Measurements from ENCODE around the gene GJD3.

The GJD3 gene

GRCh38 chr17:40340327-40340726 is 24.2 kb downstream of the GJD3 start:
- no peak overlapping the region for H3K27ac ChIP-seq (ENCODE audit: low read length)
- no peak for TF ChIP-seq EZH2phosphoT487 (IDR thresholded peaks at IDR 0.05; ENCODE audit: low read length)
- TF ChIP-seq EZH2 (optimal IDR thresholded peaks at IDR 0.05; ENCODE audit: low read depth, low read length) = no peak
- no peak for TF ChIP-seq CTCF (IDR thresholded peaks at IDR 0.05; ENCODE audit: low read length)
- H3K9ac ChIP-seq (ENCODE audit: low read length) = no peak overlapping the region
- H3K36me3 ChIP-seq (replicated peaks; ENCODE audit: insufficient read depth, low read length) = no peaks in the 10 kb centered on the region
- H3K9me3 ChIP-seq (replicated peaks; ENCODE audit: insufficient read depth, low read length) = no peaks in the 10 kb centered on the region
- H3K79me2 ChIP-seq (ENCODE audit: low read length) = peaks cover 98% of the 10 kb centered on the region
- H3K27me3 ChIP-seq (replicated peaks; ENCODE audit: insufficient read depth, low read length) = no peaks in the 10 kb centered on the region
- no peaks in the 10 kb centered on the region for H3K4me1 ChIP-seq (ENCODE audit: low read length)
- H2AFZ ChIP-seq (ENCODE audit: low read length) = no peak overlapping the region
- no peak for DNase-seq
- no peak overlapping the region for H3K4me3 ChIP-seq (ENCODE audit: low read length)
- peaks cover 33% of the 10 kb centered on the region for H4K20me1 ChIP-seq (ENCODE audit: insufficient read depth, low read length)
- H3F3A ChIP-seq (ENCODE audit: insufficient read depth, low read length) = no peaks in the 10 kb centered on the region
- no peak overlapping the region for H3K4me2 ChIP-seq (ENCODE audit: low read depth, low read length)
- H3K9me2 ChIP-seq (replicated peaks; ENCODE audit: insufficient read depth, low read length) = no peaks in the 10 kb centered on the region

GRCh38 chr17:40338941-40339649 is 25.4 kb downstream of the GJD3 start:
- Histone ChIP-seq H3K79me2 (ENCODE audit: low read length) (peaks cover 98% of the 10 kb centered on the region), H4K20me1 (ENCODE audit: insufficient read depth, low read length) (peaks cover 34% of the 10 kb centered on the region)
- TF ChIP-seq EZH2 (optimal IDR thresholded peaks at IDR 0.05; ENCODE audit: low read depth, low read length) = no peak
- no peak for TF ChIP-seq CTCF (IDR thresholded peaks at IDR 0.05; ENCODE audit: low read length)
- TF ChIP-seq EZH2phosphoT487 (IDR thresholded peaks at IDR 0.05; ENCODE audit: low read length) = no peak

GRCh38 chr17:40338058-40338457 is 26.5 kb downstream of the GJD3 start:
- H3K4me2 ChIP-seq (ENCODE audit: low read depth, low read length) = no peak overlapping the region
- H3K27ac ChIP-seq (ENCODE audit: low read length) = no peak overlapping the region
- H3K27me3 ChIP-seq (replicated peaks; ENCODE audit: insufficient read depth, low read length) = no peaks in the 10 kb centered on the region
- no peaks in the 10 kb centered on the region for H3K9me2 ChIP-seq (replicated peaks; ENCODE audit: insufficient read depth, low read length)
- TF ChIP-seq CTCF (IDR thresholded peaks at IDR 0.05; ENCODE audit: low read length) = no peak
- no peak for TF ChIP-seq EZH2 (optimal IDR thresholded peaks at IDR 0.05; ENCODE audit: low read depth, low read length)
- no peak for TF ChIP-seq EZH2phosphoT487 (IDR thresholded peaks at IDR 0.05; ENCODE audit: low read length)
- H3K36me3 ChIP-seq (replicated peaks; ENCODE audit: insufficient read depth, low read length) = no peaks in the 10 kb centered on the region
- H3K9ac ChIP-seq (ENCODE audit: low read length) = no peak overlapping the region
- no peaks in the 10 kb centered on the region for H3K9me3 ChIP-seq (replicated peaks; ENCODE audit: insufficient read depth, low read length)
- H4K20me1 ChIP-seq (ENCODE audit: insufficient read depth, low read length) = peaks cover 37% of the 10 kb centered on the region
- peaks cover 98% of the 10 kb centered on the region for H3K79me2 ChIP-seq (ENCODE audit: low read length)
- no peaks in the 10 kb centered on the region for H3F3A ChIP-seq (ENCODE audit: insufficient read depth, low read length)
- H3K4me1 ChIP-seq (ENCODE audit: low read length) = no peaks in the 10 kb centered on the region
- H3K4me3 ChIP-seq (ENCODE audit: low read length) = no peak overlapping the region
- H2AFZ ChIP-seq (ENCODE audit: low read length) = no peak overlapping the region
- no peak for DNase-seq

More at GRCh38 chr17:40338941-40339649, 25.4 kb downstream of the GJD3 start:
- H3K36me3 ChIP-seq (replicated peaks; ENCODE audit: insufficient read depth, low read length) = no peaks in the 10 kb centered on the region
- H3K27ac ChIP-seq (ENCODE audit: low read length) = no peak overlapping the region
- no peak overlapping the region for H3K9ac ChIP-seq (ENCODE audit: low read length)
- no peak overlapping the region for H3K4me3 ChIP-seq (ENCODE audit: low read length)
- no peaks in the 10 kb centered on the region for H3F3A ChIP-seq (ENCODE audit: insufficient read depth, low read length)
- H3K4me2 ChIP-seq (ENCODE audit: low read depth, low read length) = no peak overlapping the region
- no peaks in the 10 kb centered on the region for H3K9me2 ChIP-seq (replicated peaks; ENCODE audit: insufficient read depth, low read length)
- H3K9me3 ChIP-seq (replicated peaks; ENCODE audit: insufficient read depth, low read length) = no peaks in the 10 kb centered on the region
- no peak for DNase-seq
- no peaks in the 10 kb centered on the region for H3K4me1 ChIP-seq (ENCODE audit: low read length)
- no peaks in the 10 kb centered on the region for H3K27me3 ChIP-seq (replicated peaks; ENCODE audit: insufficient read depth, low read length)
- no peak overlapping the region for H2AFZ ChIP-seq (ENCODE audit: low read length)

Data from MM.1S (cell line).